Stimulated activated CD4-positive, alpha-beta T cell treated with anti-CD3 and anti-CD28 coated beads, Interleukin-15, amount 100 ng/mL, for 48 hours (primary cell): Measurements from ENCODE around the gene TYR.
"Not testable (repeated sequence)": the region's sequence is repeated elsewhere in the genome, so short reads cannot be mapped to it uniquely, and the experiment has no call there.

Source experiments
- DNase-seq, 2 donors: peaks; one replicate each; pipeline ENCODE4 v3.0.0-alpha.2; 2020; ENCODE audit warnings: low read depth in 2 of 2

TYR gene

GRCh38 chr11:89177691-89178231 lies at the start of gene TYR:
Gene TYR, plus strand, starts transcription at chr11:89177875. Its CDS starts 79 bp downstream, at chr11:89177954.
- no peak for DNase-seq

- no peak for DNase-seq
Measured at GRCh38 chr11:89136606-89137005, 41.1 kb upstream of the TYR start.

- DNase-seq = no peak
Measured at GRCh38 chr11:89147229-89147628, 30.4 kb upstream of the TYR start.

- DNase-seq = no peak
Measured at GRCh38 chr11:89159974-89160373, 17.7 kb upstream of the TYR start.

GRCh38 chr11:89161949-89162348 lies 15.7 kb upstream of the TYR start:
- DNase-seq = no peak

- DNase-seq = no peak
Measured at GRCh38 chr11:89163686-89164085, 14.0 kb upstream of the TYR start.

- no peak for DNase-seq
Measured at GRCh38 chr11:89168396-89168795, 9.3 kb upstream of the TYR start.

- DNase-seq = no peak
Measured at GRCh38 chr11:89175796-89176195, 1.9 kb upstream of the TYR start.

- no peak for DNase-seq
Measured at GRCh38 chr11:89176938-89177337, 737 bp upstream of the TYR start.

- no peak for DNase-seq
Measured at GRCh38 chr11:89181111-89181510, 3.4 kb downstream of the TYR start.

- no peak for DNase-seq
Measured at GRCh38 chr11:89182773-89183518, 5.3 kb downstream of the TYR start.

GRCh38 chr11:89184021-89184420 lies 6.3 kb downstream of the TYR start:
- no peak for DNase-seq

GRCh38 chr11:89189776-89190175 lies 12.1 kb downstream of the TYR start:
- DNase-seq = no peak

- DNase-seq = no peak
Measured at GRCh38 chr11:89201138-89201537, 23.5 kb downstream of the TYR start.

- no peak for DNase-seq
Measured at GRCh38 chr11:89203814-89204213, 26.1 kb downstream of the TYR start.

- DNase-seq = no peak
Measured at GRCh38 chr11:89205378-89205777, 27.7 kb downstream of the TYR start.

- DNase-seq = no peak
Measured at GRCh38 chr11:89220684-89221339, 43.1 kb downstream of the TYR start.

GRCh38 chr11:89235083-89235482 lies 57.4 kb downstream of the TYR start:
- no peak for DNase-seq

- no peak for DNase-seq
Measured at GRCh38 chr11:89235976-89236375, 58.3 kb downstream of the TYR start.

GRCh38 chr11:89247007-89247406 lies 69.3 kb downstream of the TYR start:
- not testable (repeated sequence) for DNase-seq

GRCh38 chr11:89249196-89249595 lies 71.5 kb downstream of the TYR start:
- no peak for DNase-seq

GRCh38 chr11:89261483-89261882 lies 83.8 kb downstream of the TYR start:
- not testable (repeated sequence) for DNase-seq

GRCh38 chr11:89267660-89268302 lies 90.1 kb downstream of the TYR start:
- no peak for DNase-seq
